ENCODE data around the gene NDUFA6.

Gene NDUFA6

DNA sequence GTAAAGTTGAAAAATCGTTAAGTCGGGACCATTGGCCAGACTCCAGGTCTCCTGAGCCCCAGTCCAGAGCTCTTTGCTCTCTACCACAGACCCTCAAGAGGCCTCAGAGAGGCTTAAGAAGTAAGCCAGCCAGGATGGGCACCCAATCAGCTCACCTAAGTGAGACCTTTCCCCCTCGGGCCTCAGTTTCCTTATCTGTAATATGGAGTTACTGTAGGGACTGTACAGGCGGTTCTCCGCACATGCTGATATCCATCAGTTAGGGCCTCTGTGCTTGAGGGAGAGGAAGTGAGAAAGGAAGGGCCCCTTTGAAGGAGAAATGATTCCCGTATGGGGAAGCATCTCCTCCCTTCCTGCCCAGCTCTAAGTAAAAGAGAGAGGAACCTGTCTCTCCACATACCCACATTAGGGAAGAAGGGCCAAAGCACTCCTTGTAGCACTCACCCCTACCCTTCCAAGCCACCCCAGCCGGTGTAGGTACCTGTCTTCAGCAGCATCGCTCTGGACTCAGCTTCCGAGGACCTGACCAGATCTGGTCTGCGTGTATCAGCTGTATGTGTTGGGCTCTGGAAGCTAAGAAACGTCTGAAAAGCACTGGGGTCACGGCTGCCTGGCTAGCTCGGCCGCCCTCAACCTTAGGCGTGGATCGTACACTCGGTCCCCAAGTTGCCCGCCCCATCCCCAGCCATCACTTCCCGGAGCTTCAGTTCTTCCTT, 20.6 kb downstream of the NDUFA6 start:
- no peak for DNase-seq

DNA sequence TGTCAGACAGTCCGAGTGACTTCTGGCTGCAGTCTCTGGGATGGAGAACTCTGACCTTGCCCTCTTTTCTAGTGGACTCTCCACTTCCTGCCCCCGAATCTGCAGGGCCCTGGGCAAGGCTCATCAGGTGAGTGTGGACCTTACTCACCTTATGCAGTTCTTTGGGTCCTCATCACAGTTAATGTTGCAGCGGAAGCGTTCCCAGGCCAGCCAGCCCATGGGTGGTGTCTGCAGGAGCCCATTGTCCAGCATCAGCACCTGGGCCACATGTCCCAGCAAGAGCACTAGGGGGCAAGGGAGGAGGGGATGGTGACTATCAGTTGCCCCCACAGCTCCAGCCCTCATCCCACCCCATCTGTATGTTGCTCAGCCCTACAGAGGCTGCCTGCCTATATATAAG, 22.3 kb downstream of the NDUFA6 start:
- no peak for DNase-seq

DNA sequence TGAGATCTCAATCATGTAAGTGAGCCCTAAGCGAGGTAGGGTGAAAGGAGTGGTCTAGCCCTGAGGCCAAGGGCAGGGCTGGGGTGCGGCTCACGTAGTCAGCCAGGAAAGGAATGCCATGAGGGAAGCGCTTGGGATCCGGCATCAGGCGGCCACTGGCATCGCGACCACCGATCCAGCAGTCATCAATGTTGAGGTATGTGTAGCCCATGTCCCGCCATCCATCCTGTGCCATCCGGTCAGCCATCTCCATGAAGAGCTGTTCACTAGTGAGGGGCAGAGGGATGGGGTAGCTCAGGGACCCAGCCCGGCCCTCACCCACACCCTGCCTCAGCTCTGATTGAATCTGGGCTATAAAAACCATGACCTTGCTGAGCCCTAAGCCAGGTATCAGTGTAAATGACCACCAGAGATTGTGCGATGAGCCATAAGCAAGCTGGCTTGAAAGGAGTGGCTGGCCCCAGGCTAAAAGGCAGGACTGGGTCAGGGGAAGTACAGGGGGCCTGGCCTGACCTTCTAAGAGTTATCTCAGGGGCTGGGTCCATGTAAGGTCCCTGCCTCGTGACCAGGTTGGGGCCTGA, 22.8 kb downstream of the NDUFA6 start:
- DNase-seq: no peak

DNA sequence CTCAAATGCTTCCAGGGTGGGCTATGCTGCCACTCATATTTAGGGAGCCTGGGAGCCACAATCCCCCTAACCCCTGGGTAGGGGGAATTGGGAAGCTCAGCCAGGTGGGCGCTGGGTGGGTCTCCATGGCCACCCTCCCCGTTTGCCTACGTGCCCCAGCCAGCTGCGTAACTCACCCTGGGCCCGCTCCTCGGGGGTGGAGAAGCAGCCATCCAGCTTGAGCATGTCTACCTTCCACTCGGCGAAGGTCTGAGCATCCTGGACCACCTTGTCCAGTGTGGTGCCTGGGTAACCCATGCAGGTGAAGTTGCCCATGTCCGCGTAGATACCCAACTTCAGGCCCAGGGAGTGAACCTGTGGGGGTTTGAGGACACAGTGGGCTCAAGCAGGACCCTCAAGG, 23.6 kb downstream of the NDUFA6 start:
- DNase-seq: no peak

DNA sequence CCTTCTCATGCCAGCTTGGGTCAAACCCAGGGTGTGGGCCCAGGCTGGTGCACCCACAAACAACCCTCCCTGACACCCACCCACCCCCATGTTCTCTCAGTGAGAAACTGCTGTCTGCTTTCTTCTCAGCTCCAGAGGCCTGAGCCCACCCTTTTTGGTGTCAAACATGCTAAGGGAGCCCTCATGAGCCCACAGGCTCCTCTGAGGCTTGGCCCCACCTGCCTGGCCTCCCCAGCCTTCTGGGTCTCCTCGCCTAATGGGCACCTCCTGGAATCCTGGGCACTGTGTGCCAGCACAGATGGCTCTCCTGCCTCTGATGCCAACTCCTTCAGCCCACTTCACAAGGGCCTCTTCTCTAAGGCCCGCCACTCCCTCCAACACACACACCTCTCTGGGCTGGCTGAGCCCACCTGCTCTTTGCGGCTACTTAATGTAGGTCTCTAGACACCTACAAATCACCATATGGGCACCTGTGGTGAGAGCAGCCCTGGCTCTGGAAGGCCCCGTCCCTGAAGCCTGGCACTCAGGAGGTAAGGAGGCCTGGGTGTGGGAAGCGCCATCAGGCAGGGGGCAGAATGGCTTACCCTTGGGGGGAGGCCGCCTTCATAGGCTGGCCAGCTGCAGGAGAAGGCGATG, 24.3 kb downstream of the NDUFA6 start:
- DNase-seq: no peak

DNA sequence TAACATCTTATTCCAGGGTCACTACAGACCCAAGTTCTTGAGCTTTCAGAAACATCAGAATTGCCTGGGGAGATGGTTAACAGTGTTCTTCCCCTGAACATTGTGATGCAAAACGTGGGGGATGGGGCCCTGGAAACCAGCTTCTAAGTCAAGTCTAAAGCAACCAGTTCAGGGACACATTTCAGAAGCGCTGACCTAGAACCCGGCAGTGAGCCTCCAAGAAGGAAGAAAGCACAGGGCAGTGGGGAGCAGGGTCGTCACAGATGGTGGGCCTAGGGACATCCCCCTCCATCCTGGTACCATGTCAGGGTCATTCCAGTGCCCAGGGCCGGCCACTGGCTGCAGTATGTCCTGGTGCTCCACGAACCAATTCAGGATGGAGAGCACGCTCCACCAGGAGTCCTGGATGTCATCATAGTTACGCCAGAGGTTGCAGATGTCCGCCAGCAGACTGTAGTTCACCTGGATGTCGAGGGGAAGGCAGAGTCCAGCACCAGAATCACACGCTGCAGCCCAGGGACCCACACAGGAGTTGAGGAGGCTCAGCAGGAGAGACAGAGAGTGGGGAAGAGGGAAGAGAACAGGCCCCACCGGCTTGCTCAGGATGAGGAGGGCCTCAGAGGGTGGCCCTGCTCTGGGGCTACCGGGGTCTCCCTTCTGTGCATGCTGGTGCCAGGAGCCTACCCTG, 25.0 kb downstream of the NDUFA6 start:
- no peak for DNase-seq

DNA sequence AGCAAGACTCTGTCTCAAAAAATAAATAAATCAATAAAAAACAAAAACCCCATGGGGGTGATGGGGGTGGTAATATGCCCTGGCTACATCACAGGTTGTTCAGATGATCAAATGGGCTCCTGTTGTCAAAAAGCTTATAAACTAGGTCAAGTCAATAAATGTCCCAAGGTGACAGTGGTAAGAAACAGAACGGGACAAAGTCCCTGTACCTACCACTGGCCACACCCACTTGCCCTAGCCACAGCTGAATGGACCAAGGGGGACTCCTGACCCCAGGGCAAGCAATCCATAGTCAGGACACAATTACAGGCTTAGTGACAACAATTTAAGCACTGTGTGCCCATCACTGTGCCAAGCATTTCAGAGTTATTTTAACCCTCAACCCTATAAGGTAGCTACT, 25.9 kb downstream of the NDUFA6 start:
- no peak for DNase-seq

DNA sequence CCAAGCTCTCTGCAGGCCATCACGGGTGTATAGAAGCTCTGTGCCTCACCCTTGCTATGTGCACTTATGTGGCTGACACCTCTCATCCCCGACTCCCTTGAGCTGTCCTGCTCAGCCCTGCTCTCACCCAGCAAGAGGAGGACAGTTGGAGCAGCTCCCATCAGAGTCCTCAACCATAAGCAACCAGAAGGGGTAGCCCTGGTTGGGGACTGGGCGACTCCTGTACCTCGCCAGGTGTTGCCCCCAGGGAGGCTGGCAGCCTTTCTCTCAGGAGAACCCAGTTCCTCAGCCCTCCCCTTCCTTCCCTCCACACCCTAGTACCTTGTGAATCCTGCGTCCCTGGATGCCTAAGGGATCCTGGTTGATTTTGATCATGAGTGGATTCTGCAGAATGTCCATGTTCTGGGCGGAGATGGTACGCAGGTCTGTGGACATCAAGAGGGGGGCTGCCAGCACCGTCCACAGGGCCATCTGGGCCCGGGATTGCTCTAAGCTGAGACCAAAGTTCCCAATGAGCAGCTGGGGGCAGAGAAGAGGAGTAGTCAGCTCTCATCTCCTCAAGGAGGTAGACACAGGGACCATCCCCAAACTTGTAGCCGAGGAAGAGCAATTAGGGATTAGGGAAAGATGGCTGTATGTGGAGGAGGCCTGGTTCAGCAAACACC, 27.9 kb downstream of the NDUFA6 start:
- DNase-seq: no peak

DNA sequence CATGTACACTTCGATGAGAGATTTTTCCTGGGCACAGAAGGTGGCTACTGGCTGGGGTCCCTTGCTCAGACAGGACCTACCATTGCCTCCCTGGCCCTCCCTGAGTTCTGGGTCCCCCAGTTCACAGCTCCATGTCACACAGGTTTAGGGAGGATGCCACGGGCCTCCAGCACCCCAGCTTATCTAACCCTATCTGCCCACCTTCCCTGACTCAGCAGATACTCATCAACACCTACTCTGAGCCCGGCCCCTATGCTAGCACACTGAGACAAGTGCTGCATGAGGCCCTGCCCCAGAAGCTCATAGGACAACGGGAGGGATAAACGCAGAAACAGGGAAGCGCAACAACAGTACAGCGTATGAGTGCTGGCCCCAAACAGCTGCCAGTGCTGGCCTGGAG, 29.5 kb downstream of the NDUFA6 start:
- no peak for DNase-seq

DNA sequence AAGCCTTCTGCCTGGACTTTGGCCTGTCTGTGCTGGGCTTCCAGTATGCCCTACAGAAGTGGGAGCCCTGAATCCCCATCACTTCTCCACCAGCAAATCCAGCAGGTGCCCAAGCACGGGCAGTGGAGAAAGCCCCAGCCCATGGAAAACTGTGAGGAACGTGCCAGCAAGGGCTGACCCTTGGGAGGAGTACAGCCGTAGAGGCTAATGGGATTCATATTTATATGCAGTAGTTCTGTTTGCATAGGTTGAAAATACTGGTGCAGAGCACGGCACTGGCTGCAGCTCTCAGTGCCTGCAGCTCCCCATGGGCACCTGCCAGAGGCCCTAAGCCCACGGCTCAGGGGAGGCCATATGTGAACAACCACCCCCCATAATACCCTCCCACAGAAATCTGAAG, 30.1 kb downstream of the NDUFA6 start:
- no peak for DNase-seq

DNA sequence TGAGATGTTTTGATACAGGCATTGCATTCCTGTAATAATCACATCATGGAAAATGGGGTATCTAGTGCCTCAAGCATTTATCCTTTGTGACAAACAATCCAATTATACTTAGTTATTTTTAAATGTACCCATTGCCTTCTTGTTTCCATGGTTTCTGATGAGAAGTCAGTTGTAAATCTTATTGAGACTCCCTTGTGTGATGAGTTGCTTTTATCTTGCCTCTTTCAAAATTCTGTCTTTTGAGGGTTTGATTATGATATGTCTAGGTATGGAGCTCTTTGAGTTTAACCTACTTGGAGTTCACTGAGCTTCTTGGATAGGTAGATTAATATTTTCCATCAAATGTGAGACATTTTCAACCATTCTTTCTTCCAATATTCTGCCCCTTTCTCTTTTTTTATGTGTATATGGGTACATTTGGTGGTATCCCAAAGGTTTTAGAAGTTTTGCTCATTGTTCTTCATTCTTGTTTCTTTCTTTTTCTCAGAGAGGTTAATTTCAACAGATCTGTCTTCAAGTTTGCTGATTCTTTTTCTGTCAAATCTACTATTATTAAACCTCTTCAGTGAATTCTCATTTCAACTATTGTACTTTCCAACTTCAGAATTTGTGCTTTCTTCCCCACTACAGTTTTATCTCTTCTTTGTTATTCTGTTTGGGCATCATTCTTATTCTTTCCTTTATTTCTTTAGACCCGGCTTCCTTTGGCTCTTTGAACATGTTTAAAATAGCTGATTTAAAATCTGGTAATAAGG, 33.6 kb downstream of the NDUFA6 start:
- no peak for DNase-seq

DNA sequence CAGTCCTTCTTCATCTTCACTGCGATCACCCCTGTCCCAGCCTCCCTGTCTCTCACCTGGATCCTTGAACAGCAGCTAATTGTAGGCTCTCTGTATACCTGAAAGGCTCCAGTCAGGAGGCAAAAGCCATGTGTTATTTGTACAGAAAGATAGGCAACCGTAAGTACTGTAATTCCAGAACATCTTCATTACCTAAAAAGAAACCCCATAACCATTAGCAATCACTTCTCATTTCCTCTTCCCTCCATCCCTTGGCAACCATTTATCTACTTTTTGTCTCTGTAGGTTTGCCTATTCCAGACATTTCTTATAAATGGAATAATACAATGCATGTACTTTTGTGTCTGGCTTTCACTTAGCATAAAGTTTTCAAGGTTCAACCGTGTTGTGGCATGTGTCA, 37.8 kb downstream of the NDUFA6 start:
- no peak for DNase-seq

DNA sequence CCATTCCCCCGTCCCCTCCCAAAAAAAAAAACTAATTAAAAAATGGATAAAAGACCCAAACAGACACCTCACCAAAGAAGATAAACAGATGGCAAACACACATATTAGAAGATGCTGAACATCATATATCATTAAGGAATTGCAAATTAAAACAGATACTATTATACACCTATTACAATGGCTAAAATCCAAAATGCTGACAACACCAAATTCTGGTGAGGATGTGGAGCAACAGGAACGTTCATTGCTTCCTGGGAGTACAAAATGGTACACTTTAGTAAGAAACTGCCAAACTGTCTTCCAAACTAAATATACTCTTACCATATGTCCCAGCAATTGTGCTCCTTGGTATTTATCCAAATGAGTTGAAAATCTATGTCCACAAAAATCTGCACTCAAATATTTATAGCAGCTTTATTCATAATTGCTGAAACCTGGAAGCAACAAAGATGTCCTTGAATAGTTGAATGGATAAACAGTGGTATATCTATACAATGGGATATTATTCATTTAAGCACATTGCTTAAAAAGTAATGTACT, 39.9 kb downstream of the NDUFA6 start:
- no peak for DNase-seq

DNA sequence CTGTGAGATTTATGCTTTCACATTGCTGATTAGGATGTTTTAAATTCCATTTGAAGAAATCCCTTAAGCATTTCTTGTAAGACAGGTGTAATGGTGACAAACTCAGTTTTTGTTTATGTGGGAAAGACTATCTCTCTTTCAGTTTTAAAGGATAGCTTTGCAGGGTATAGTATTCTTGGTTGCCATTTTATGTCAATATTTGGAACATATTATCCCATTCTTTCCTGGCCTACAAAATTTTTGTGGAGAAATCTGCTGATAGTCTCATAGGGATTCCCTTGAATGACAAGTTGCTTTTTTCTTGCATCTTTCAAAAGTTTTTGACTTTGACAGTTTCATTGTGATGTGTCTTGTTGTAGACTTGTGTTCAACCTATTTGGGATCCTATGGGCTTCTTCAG, 48.8 kb downstream of the NDUFA6 start:
- no peak for DNase-seq

DNA sequence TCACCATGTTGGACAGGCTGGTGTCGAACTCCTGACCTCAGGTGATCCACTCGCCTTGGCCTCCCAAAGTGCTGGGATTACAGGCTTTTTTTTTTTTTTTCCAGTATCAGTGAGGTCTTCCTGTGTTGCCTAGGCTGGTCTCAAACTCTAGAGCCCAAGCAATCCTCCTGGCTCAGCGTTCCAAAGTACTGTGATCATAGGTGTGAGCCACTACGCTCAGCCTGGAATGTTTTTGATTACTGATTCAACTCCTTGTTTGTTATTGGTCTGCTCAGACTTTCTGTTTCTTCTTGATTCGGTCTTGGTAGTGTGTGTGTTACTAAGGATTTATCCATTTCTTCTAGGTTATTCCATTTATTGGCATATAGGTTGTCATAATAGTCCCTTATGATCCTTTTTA, 51.3 kb downstream of the NDUFA6 start:
- DNase-seq: no peak

All from NCI-H2029 (cell line).